Ascending aorta (tissue), 2 donors: ENCODE measurements around the gene SERTM1. TPM values are rescaled to one million over a fixed set of nuclear protein-coding genes. Genes with fewer than 3 reads are reported as not detected.

Source experiments
- DNase-seq, 2 donors: peaks; one replicate each; pipeline ENCODE4 v3.0.0-alpha.2; 2019; ENCODE audit warnings: low spot score in 2 of 2
- H3K27ac ChIP-seq, 2 donors: fragments of 200-600 bp; sonication (generic); one replicate each; pipeline ENCODE4 v1.5.1; 2016 to 2017; ENCODE audit warnings: mild to moderate bottlenecking in 1 of 2
- H3K27me3 ChIP-seq: fragments of 200-600 bp; sonication (generic); one replicate; pipeline ENCODE4 v1.5.1; 2017
- H3K36me3 ChIP-seq, 2 donors: fragments of 200-600 bp; sonication (generic); one replicate each; pipeline ENCODE4 v1.5.1; 2016
- H3K4me1 ChIP-seq, 2 donors: fragments of 200-600 bp; sonication (generic); one replicate each; pipeline ENCODE4 v1.5.1; 2016 to 2017; ENCODE audit warnings: mild to moderate bottlenecking in 1 of 2
- H3K4me3 ChIP-seq, 2 donors: fragments of 200-600 bp; sonication (generic); one replicate each; pipeline ENCODE4 v1.5.1; 2016 to 2017; ENCODE audit warnings: mild to moderate bottlenecking in 1 of 2
- H3K9me3 ChIP-seq, 2 donors: fragments of 200-600 bp; sonication (generic); one replicate each; pipeline ENCODE4 v1.5.1; 2016
- CTCF ChIP-seq, 3 experiments: fragments of 200-600 bp in 2 of 3; fragments of 450-650 bp in 1 of 3; sonication (generic) in 2 of 3; IDR thresholded peaks; one replicate each; pipeline ENCODE4 v1.5.1; 2016 to 2019; ENCODE audit warnings: antibody characterized with exemption in 3 of 3, mild to moderate bottlenecking in 1 of 3, moderate library complexity in 1 of 3
- intact Hi-C: fragments of 100-400 bp; cut with DNase I; formaldehyde crosslinking; loops from one replicate; pipeline ENCODE4 v1.15.1; 2023
- total RNA-seq: library from RNA; depleted of rRNA; stranded (reverse); fragments of >200 nt; gene quantifications from one replicate; pipeline ENCODE4 v1.1.0, GENCODE V29; 2016

SERTM1 gene
- total RNA-seq, 1 donor from 2014 or later = not detected

DNA sequence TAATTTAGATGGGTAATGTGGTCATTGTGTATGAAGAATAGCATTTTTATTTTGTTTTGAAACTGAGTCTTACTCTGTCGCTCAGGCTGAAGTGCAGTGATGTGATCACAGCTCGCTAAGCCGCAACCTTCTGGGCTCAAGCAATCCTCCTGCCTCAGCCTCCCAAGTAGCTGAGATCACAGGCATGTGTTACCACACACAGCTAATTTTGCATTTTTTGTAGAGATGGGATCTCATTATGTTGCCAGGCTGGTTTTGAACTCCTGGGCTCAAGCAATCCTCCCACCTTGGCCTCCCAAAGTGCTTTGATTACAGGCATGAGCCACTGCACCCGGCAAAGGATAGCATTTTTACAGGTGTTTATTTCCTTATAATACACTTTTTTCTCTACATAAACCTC lies 36.6 kb downstream of the SERTM1 start:
- Histone ChIP-seq H3K27ac (no peak overlapping the region), H3K4me1 (no peaks in the 10 kb centered on the region), H3K4me3 (no peak overlapping the region), H3K9me3 (no peaks in the 10 kb centered on the region), H3K36me3 (no peaks in the 10 kb centered on the region), H3K27me3 (no peaks in the 10 kb centered on the region)
- TF ChIP-seq CTCF (IDR thresholded peaks at IDR 0.05) = no peak
- DNase-seq = no peak
- intact Hi-C loops = no loop called here

DNA sequence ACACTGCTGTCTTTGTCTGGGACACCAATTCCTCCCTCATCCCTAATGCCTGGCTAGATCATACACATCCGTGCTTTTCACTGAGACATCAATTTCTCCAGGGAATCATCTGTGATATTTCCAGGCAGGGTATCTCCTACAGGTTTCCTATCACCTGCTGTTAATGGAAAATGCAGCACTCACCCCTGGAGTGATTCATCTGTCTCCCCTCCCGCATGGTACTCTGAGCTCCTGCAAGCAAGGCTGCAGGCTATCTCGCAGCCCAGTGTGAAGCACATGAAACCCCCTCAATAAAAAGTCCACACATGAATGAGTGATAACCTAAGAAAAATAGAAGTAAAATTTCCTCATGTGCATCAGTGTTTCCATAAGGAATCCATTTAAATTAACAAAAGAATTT lies 38.5 kb downstream of the SERTM1 start:
- H3K9me3 ChIP-seq = no peaks in the 10 kb centered on the region
- intact Hi-C loops = no loop called here
- no peaks in the 10 kb centered on the region for H3K36me3 ChIP-seq
- H3K4me3 ChIP-seq = no peak overlapping the region
- no peaks in the 10 kb centered on the region for H3K27me3 ChIP-seq
- no peak for DNase-seq
- H3K27ac ChIP-seq = no peak overlapping the region
- no peak for TF ChIP-seq CTCF (IDR thresholded peaks at IDR 0.05)
- no peaks in the 10 kb centered on the region for H3K4me1 ChIP-seq

GRCh38 chr13:36712770-36713169 lies 39.0 kb downstream of the SERTM1 start:
- DNase-seq = no peak
- intact Hi-C loops = no loop called here
- no peak for TF ChIP-seq CTCF (IDR thresholded peaks at IDR 0.05)
- Histone ChIP-seq H3K27me3 (no peaks in the 10 kb centered on the region), H3K9me3 (no peaks in the 10 kb centered on the region), H3K27ac (no peak overlapping the region), H3K4me1 (no peaks in the 10 kb centered on the region), H3K4me3 (no peak overlapping the region), H3K36me3 (no peaks in the 10 kb centered on the region)

- Histone ChIP-seq H3K27ac (no peak overlapping the region), H3K27me3 (no peaks in the 10 kb centered on the region), H3K9me3 (no peaks in the 10 kb centered on the region), H3K4me1 (no peaks in the 10 kb centered on the region), H3K4me3 (no peak overlapping the region), H3K36me3 (no peaks in the 10 kb centered on the region)
- no peak for DNase-seq
- no peak for TF ChIP-seq CTCF (IDR thresholded peaks at IDR 0.05)
- intact Hi-C loops = no loop called here
These were observed 40.1 kb downstream of the SERTM1 start for GRCh38 chr13:36713887-36714286.

- Histone ChIP-seq H3K27ac (no peak overlapping the region), H3K4me3 (no peak overlapping the region), H3K36me3 (no peaks in the 10 kb centered on the region), H3K9me3 (no peaks in the 10 kb centered on the region), H3K4me1 (no peaks in the 10 kb centered on the region), H3K27me3 (no peaks in the 10 kb centered on the region)
- DNase-seq = no peak
- no peak for TF ChIP-seq CTCF (IDR thresholded peaks at IDR 0.05)
- intact Hi-C loops = no loop called here
These were observed 42.0 kb downstream of the SERTM1 start for GRCh38 chr13:36715841-36716240.

- intact Hi-C loops = no loop called here
- TF ChIP-seq CTCF (IDR thresholded peaks at IDR 0.05) = no peak
These were observed 43.2 kb downstream of the SERTM1 start for GRCh38 chr13:36717017-36717416.

More at GRCh38 chr13:36717017-36717416, 43.2 kb downstream of the SERTM1 start:
- no peaks in the 10 kb centered on the region for H3K27me3 ChIP-seq
- H3K9me3 ChIP-seq = no peaks in the 10 kb centered on the region
- H3K4me1 ChIP-seq = no peaks in the 10 kb centered on the region
- no peak for DNase-seq
- H3K36me3 ChIP-seq = no peaks in the 10 kb centered on the region
- no peak overlapping the region for H3K4me3 ChIP-seq
- H3K27ac ChIP-seq = no peak overlapping the region
